Measurements from ENCODE around the gene SMC1B. TPM values are rescaled to one million over a fixed set of nuclear protein-coding genes. Genes with fewer than 3 reads are reported as not detected.

The SMC1B gene
- total and polyA plus RNA-seq, 9 of the 15 experiments (the other 6 are each of a cell fraction or from before 2014, with no cell fraction given), result 0.03 TPM; not detected in 8

DNA sequence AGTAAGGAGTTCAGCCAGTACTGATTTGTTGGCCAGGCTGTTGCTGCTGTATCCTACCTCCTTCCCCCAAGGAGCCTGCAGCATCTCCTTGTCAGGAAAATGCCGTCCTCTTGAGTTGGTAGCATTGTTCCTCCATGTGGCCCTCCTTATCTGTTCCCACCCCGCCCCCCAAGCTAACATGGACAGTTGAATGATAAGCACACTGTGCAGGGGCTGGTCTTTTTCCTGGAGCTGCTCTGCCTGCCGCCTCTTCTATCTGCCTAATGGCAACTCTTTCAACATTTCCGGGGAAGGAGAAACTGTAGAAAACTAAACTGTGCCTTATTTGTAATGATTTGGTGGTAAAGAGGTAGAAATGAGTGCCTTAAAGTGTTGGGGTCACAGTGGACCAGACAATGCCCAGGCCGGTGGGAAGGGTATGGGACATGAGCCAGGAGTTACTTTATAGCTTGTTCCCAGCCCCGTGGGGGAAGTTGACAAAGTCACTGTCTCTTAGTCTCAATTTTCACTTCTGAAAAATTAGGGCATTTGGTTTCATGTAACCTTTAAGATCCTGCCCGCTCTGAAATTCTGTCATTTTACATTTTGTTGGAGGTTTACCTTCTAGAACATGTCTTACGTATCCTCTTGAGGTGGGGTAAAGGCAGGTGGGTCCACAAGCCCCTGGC lies 99.2 kb downstream of the SMC1B start (continued):
- TF ChIP-seq, protein P1, sequence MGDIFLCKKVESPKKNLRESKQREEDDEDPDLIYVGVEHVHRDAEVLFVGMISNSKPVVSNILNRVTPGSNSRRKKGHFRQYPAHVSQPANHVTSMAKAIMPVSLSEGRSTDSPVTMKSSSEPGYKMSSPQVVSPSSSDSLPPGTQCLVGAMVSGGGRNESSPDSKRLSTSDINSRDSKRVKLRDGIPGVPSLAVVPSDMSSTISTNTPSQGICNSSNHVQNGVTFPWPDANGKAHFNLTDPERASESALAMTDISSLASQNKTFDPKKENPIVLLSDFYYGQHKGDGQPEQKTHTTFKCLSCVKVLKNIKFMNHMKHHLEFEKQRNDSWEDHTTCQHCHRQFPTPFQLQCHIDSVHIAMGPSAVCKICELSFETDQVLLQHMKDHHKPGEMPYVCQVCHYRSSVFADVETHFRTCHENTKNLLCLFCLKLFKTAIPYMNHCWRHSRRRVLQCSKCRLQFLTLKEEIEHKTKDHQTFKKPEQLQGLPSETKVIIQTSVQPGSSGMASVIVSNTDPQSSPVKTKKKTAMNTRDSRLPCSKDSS (IDR thresholded peaks at IDR 0.05; ENCODE audit: low read depth, partially characterized antibody), result no peak
- TF ChIP-seq KDM4B (IDR thresholded peaks at IDR 0.05; ENCODE audit: borderline replicate concordance in 2 of 2, low read depth in 1 of 2) (no peak), KDM1A (IDR thresholded peaks at IDR 0.05) (peak; percentile 62 to 68; a peak in 3 of 4 replicates), HLTF (IDR thresholded peaks at IDR 0.05) (no peak), ZNF23 (CRISPR knock-in tag; IDR thresholded peaks at IDR 0.05) (no peak), SMARCA4 (IDR thresholded peaks at IDR 0.05) (peak; percentile 78), ADNP (tag; IDR thresholded peaks at IDR 0.05) (no peak), YY1 (IDR thresholded peaks at IDR 0.05; ENCODE audit: borderline replicate concordance in 1 of 3, control insufficient read depth in 1 of 3, extremely low read depth in 1 of 3, insufficient read depth in 3 of 3, insufficient read length in 1 of 3, insufficient replicate concordance in 2 of 3, low read depth in 1 of 3, low read length in 2 of 3) (peak in 1 of 3 experiments; percentile 69), ZNF445 (CRISPR knock-in tag; IDR thresholded peaks at IDR 0.05; ENCODE audit: low read depth) (no peak), ZFP36 (IDR thresholded peaks at IDR 0.05; ENCODE audit: low read depth, low read length, partially characterized antibody) (no peak), TSC22D4 (tag; IDR thresholded peaks at IDR 0.05) (no peak), ETV5 (CRISPR knock-in tag; IDR thresholded peaks at IDR 0.05; ENCODE audit: low read depth) (0 out of 2 replicates have a peak, but pooled peaks have one; percentile 18), SIX5 (IDR thresholded peaks at IDR 0.05; ENCODE audit: borderline replicate concordance in 1 of 2, insufficient read depth in 1 of 2, low read depth in 1 of 2, low read length in 2 of 2) (no peak), RHOXF2B (CRISPR knock-in tag; conservative IDR thresholded peaks at IDR 0.05) (no peak), ZNF384 (IDR thresholded peaks at IDR 0.05; ENCODE audit: low read depth, low read length) (no peak), ZC3H8 (IDR thresholded peaks at IDR 0.05) (no peak)
- TF ChIP-seq, protein P2, sequence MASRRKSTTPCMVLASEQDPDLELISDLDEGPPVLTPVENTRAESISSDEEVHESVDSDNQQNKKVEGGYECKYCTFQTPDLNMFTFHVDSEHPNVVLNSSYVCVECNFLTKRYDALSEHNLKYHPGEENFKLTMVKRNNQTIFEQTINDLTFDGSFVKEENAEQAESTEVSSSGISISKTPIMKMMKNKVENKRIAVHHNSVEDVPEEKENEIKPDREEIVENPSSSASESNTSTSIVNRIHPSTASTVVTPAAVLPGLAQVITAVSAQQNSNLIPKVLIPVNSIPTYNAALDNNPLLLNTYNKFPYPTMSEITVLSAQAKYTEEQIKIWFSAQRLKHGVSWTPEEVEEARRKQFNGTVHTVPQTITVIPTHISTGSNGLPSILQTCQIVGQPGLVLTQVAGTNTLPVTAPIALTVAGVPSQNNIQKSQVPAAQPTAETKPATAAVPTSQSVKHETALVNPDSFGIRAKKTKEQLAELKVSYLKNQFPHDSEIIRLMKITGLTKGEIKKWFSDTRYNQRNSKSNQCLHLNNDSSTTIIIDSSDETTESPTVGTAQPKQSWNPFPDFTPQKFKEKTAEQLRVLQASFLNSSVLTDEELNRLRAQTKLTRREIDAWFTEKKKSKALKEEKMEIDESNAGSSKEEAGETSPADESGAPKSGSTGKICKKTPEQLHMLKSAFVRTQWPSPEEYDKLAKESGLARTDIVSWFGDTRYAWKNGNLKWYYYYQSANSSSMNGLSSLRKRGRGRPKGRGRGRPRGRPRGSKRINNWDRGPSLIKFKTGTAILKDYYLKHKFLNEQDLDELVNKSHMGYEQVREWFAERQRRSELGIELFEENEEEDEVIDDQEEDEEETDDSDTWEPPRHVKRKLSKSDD (conservative IDR thresholded peaks at IDR 0.05; ENCODE audit: low read length), result no peak
- TF ChIP-seq, protein P3, sequence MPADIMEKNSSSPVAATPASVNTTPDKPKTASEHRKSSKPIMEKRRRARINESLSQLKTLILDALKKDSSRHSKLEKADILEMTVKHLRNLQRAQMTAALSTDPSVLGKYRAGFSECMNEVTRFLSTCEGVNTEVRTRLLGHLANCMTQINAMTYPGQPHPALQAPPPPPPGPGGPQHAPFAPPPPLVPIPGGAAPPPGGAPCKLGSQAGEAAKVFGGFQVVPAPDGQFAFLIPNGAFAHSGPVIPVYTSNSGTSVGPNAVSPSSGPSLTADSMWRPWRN (IDR thresholded peaks at IDR 0.05; ENCODE audit: low read depth), result 0 out of 2 replicates have a peak, but pooled peaks have one; percentile 13
- TF ChIP-seq, protein P4, sequence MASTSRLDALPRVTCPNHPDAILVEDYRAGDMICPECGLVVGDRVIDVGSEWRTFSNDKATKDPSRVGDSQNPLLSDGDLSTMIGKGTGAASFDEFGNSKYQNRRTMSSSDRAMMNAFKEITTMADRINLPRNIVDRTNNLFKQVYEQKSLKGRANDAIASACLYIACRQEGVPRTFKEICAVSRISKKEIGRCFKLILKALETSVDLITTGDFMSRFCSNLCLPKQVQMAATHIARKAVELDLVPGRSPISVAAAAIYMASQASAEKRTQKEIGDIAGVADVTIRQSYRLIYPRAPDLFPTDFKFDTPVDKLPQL (IDR thresholded peaks at IDR 0.05; ENCODE audit: extremely low read depth, insufficient read length), result no peak
- TF ChIP-seq, protein P5, sequence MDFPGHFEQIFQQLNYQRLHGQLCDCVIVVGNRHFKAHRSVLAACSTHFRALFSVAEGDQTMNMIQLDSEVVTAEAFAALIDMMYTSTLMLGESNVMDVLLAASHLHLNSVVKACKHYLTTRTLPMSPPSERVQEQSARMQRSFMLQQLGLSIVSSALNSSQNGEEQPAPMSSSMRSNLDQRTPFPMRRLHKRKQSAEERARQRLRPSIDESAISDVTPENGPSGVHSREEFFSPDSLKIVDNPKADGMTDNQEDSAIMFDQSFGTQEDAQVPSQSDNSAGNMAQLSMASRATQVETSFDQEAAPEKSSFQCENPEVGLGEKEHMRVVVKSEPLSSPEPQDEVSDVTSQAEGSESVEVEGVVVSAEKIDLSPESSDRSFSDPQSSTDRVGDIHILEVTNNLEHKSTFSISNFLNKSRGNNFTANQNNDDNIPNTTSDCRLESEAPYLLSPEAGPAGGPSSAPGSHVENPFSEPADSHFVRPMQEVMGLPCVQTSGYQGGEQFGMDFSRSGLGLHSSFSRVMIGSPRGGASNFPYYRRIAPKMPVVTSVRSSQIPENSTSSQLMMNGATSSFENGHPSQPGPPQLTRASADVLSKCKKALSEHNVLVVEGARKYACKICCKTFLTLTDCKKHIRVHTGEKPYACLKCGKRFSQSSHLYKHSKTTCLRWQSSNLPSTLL (IDR thresholded peaks at IDR 0.05), result no peak

All from K562 (cell line).